H1 (cell line): ENCODE data around the gene PI4K2A. TPM values are rescaled to one million over a fixed set of nuclear protein-coding genes. Genes with fewer than 3 reads are reported as not detected.

Experiments
- CTBP2 ChIP-seq: IDR thresholded peaks from 2 replicates; pipeline ENCODE4 v1.7.0; 2011; ENCODE audit warnings: borderline replicate concordance, mild to moderate bottlenecking, moderate library complexity, mixed read lengths, low read length; ENCODE audit not compliant: insufficient read depth, insufficient read length
- POLR2A ChIP-seq, 2 experiments: IDR thresholded peaks; 1 replicate in 1 of 2; 2 replicates in 1 of 2; pipeline ENCODE4 v1.6.1; 2011; ENCODE audit warnings: low read depth in 2 of 2, low read length in 2 of 2, mild to moderate bottlenecking in 2 of 2; ENCODE audit errors: control extremely low read depth in 1 of 2
- RXRA ChIP-seq: IDR thresholded peaks from 2 replicates; pipeline ENCODE4 v1.6.1; 2011; ENCODE audit warnings: low read depth, mild to moderate bottlenecking, low read length, moderate library complexity; ENCODE audit not compliant: insufficient read depth
- SIRT6 ChIP-seq: IDR thresholded peaks from one replicate; pipeline ENCODE4 v1.7.1; 2012; ENCODE audit warnings: low read length, inconsistent platforms
- YY1 ChIP-seq: IDR thresholded peaks from 2 replicates; pipeline ENCODE4 v1.6.1; 2011; ENCODE audit warnings: low read depth, mild to moderate bottlenecking, low read length
- polyA plus RNA-seq, 7 experiments: library from polyadenylated mRNA; depleted of rRNA in 3 of 7; stranded (reverse) in 5 of 7; unstranded in 2 of 7; fragments of >200 nt in 5 of 7; fragments of 200-250 nt in 2 of 7; gene quantifications; 1 replicate in 5 of 7; 2 replicates in 1 of 7; 4 replicates in 1 of 7; pipeline versions ENCODE4 v1.2.1 to v1.2.3, GENCODE V29; 2011 to 2013; ENCODE audit warnings: missing spikeins in 2 of 7, mixed read lengths in 2 of 7
- total RNA-seq: library from RNA; stranded (reverse); fragmentation: NEBNext Ultra II Directional; extraction: Animal tissue kit (Norgen Biotek cat#: 25700); gene quantifications from 2 replicates; pipeline ENCODE4 v1.2.1, GENCODE V29; 2021
- TF ChIP-seq, protein P1 (sequence below): IDR thresholded peaks from 2 replicates; pipeline ENCODE4 v1.6.1; 2012; ENCODE audit warnings: inconsistent platforms
- TF ChIP-seq, protein P2 (sequence below): IDR thresholded peaks from 2 replicates; pipeline ENCODE4 v1.6.1; 2012; ENCODE audit warnings: low read length, inconsistent platforms

Gene PI4K2A
- total and polyA plus RNA-seq, 2 of the 8 experiments (the other 6 are each of a cell fraction or from before 2014, with no cell fraction given), result 20.7 to 21.9 TPM

DNA sequence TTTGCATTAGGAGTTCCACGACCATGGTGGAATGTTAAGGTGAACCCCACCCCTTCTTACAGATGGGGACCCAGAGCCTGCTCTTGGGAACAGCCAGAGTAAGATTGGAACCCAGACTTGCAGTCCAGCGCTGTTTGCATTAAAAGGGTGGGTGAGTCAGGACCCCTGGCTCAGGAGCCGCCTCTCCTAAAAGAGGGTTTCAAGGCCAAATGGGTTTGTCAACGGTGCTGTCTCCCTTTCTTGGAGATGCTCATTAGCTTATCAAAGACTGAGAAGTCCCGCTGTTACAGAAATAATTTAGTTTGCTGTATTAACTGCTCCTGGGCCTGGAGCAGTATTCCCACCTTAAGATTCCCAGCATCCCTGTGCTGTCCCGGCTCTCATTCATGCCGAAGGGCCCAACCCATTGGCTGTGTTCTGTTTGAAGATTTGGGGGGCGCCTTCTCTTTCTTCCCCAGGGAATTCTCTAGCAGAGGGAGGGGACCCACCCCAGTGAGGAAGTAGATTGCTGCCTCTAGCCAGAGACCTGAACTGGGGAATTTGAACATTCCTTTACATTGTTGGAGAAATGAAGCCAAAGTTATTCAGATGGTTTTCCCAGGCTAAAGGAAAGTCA lies 74.9 kb downstream of the PI4K2A start (continued):
- TF ChIP-seq, protein P1, sequence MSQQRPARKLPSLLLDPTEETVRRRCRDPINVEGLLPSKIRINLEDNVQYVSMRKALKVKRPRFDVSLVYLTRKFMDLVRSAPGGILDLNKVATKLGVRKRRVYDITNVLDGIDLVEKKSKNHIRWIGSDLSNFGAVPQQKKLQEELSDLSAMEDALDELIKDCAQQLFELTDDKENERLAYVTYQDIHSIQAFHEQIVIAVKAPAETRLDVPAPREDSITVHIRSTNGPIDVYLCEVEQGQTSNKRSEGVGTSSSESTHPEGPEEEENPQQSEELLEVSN, result no peak
- TF ChIP-seq, protein P2, sequence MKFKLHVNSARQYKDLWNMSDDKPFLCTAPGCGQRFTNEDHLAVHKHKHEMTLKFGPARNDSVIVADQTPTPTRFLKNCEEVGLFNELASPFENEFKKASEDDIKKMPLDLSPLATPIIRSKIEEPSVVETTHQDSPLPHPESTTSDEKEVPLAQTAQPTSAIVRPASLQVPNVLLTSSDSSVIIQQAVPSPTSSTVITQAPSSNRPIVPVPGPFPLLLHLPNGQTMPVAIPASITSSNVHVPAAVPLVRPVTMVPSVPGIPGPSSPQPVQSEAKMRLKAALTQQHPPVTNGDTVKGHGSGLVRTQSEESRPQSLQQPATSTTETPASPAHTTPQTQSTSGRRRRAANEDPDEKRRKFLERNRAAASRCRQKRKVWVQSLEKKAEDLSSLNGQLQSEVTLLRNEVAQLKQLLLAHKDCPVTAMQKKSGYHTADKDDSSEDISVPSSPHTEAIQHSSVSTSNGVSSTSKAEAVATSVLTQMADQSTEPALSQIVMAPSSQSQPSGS, result no peak
- TF ChIP-seq YY1 (no peak), CTBP2 (no peak), POLR2A (IDR thresholded peaks at IDR 0.05; ENCODE audit: control extremely low read depth in 1 of 2, low read depth in 2 of 2, low read length in 2 of 2) (no peak), RXRA (no peak), SIRT6 (no peak)
